ENCODE results near the gene CDA. TPM values are rescaled to one million over a fixed set of nuclear protein-coding genes. Genes with fewer than 3 reads are reported as not detected.

CDA gene
- total and polyA plus RNA-seq, 2 donors from 2014 or later = 6.0 to 29.9 TPM

- Histone ChIP-seq H3K4me1 (ENCODE audit: control insufficient read depth in 2 of 3, insufficient read depth in 2 of 3, low read depth in 1 of 3, low read length in 3 of 3) (peaks cover 0 to 2% (median 0%) of the 10 kb centered on the region in 3 donors), H3K36me3 (ENCODE audit: control insufficient read depth in 2 of 3, insufficient read depth in 3 of 3, low read length in 3 of 3) (no peaks in the 10 kb centered on the region), H3K9me3 (ENCODE audit: control insufficient read depth in 2 of 3, insufficient read depth in 1 of 3, low read length in 3 of 3) (no peaks in the 10 kb centered on the region), H3K27me3 (ENCODE audit: control insufficient read depth, insufficient read depth, low read length) (no peaks in the 10 kb centered on the region), H3K4me3 (ENCODE audit: low read length in 3 of 3) (no peak overlapping the region), H3K27ac (ENCODE audit: low read depth in 2 of 2, low read length in 2 of 2) (peak overlapping the region in 1 of 2 donors; percentile 78), H3K9ac (ENCODE audit: low read length in 3 of 3) (no peak overlapping the region)
- FAIRE-seq (no peak), DNase-seq (no peak)
- TF ChIP-seq CTCF (IDR thresholded peaks at IDR 0.05; ENCODE audit: borderline replicate concordance, extremely low read depth, insufficient read depth) = no peak
- intact Hi-C loops (cut with DNase I) = no loop called here
Measured at GRCh38 chr1:20597650-20598049, 8.8 kb downstream of the CDA start.

- H3K27ac ChIP-seq (ENCODE audit: low read depth in 2 of 2, low read length in 2 of 2) = no peak overlapping the region
- FAIRE-seq (no peak), DNase-seq (no peak)
- no peak for TF ChIP-seq CTCF (IDR thresholded peaks at IDR 0.05; ENCODE audit: borderline replicate concordance, extremely low read depth, insufficient read depth)
- no peaks in the 10 kb centered on the region for H3K36me3 ChIP-seq (ENCODE audit: control insufficient read depth in 2 of 3, insufficient read depth in 3 of 3, low read length in 3 of 3)
- intact Hi-C loops (cut with DNase I) = no loop called here
- H3K27me3 ChIP-seq (ENCODE audit: control insufficient read depth, insufficient read depth, low read length) = no peaks in the 10 kb centered on the region
- no peaks in the 10 kb centered on the region for H3K9me3 ChIP-seq (ENCODE audit: control insufficient read depth in 2 of 3, insufficient read depth in 1 of 3, low read length in 3 of 3)
- no peak overlapping the region for H3K4me3 ChIP-seq (ENCODE audit: low read length in 3 of 3)
- peaks cover 0 to 2% (median 0%) of the 10 kb centered on the region in 3 donors for H3K4me1 ChIP-seq (ENCODE audit: control insufficient read depth in 2 of 3, insufficient read depth in 2 of 3, low read depth in 1 of 3, low read length in 3 of 3)
- no peak overlapping the region for H3K9ac ChIP-seq (ENCODE audit: low read length in 3 of 3)
Measured at GRCh38 chr1:20600156-20600555, 11.3 kb downstream of the CDA start.

- Histone ChIP-seq H3K9me3 (ENCODE audit: control insufficient read depth in 2 of 3, insufficient read depth in 1 of 3, low read length in 3 of 3) (no peaks in the 10 kb centered on the region), H3K36me3 (ENCODE audit: control insufficient read depth in 2 of 3, insufficient read depth in 3 of 3, low read length in 3 of 3) (no peaks in the 10 kb centered on the region), H3K9ac (ENCODE audit: low read length in 3 of 3) (no peak overlapping the region), H3K27me3 (ENCODE audit: control insufficient read depth, insufficient read depth, low read length) (no peaks in the 10 kb centered on the region), H3K27ac (ENCODE audit: low read depth in 2 of 2, low read length in 2 of 2) (no peak overlapping the region), H3K4me1 (ENCODE audit: control insufficient read depth in 2 of 3, insufficient read depth in 2 of 3, low read depth in 1 of 3, low read length in 3 of 3) (peaks cover 0 to 2% (median 0%) of the 10 kb centered on the region in 3 donors), H3K4me3 (ENCODE audit: low read length in 3 of 3) (no peak overlapping the region)
- intact Hi-C loops (cut with DNase I) = no loop called here
- DNase-seq = no peak
- no peak for TF ChIP-seq CTCF (IDR thresholded peaks at IDR 0.05; ENCODE audit: borderline replicate concordance, extremely low read depth, insufficient read depth)
- no peak for FAIRE-seq
Measured at GRCh38 chr1:20601129-20601825, 12.4 kb downstream of the CDA start.

Data from kidney (tissue), 14 donors.